Measurements from ENCODE around the gene SH3TC1.

SH3TC1 gene

GRCh38 chr4:8163436-8164193 lies 35.5 kb upstream of the SH3TC1 start:
- no peak for DNase-seq (ENCODE audit: low read depth in 3 of 3)

- DNase-seq (ENCODE audit: low read depth in 3 of 3) = no peak
Observed at GRCh38 chr4:8164194-8164565, 34.9 kb upstream of the SH3TC1 start.

- no peak for DNase-seq (ENCODE audit: low read depth in 3 of 3)
Observed at GRCh38 chr4:8164687-8165086, 34.4 kb upstream of the SH3TC1 start.

GRCh38 chr4:8165374-8165896 lies 33.7 kb upstream of the SH3TC1 start:
- no peak for DNase-seq (ENCODE audit: low read depth in 3 of 3)

GRCh38 chr4:8167291-8167690 lies 31.8 kb upstream of the SH3TC1 start:
- no peak for DNase-seq (ENCODE audit: low read depth in 3 of 3)

- DNase-seq (ENCODE audit: low read depth in 3 of 3) = no peak
Observed at GRCh38 chr4:8167815-8168214, 31.3 kb upstream of the SH3TC1 start.

GRCh38 chr4:8168232-8168631 lies 30.9 kb upstream of the SH3TC1 start:
- no peak for DNase-seq (ENCODE audit: low read depth in 3 of 3)

GRCh38 chr4:8168832-8169598 lies 30.1 kb upstream of the SH3TC1 start:
- DNase-seq (ENCODE audit: low read depth in 3 of 3) = no peak

- no peak for DNase-seq (ENCODE audit: low read depth in 3 of 3)
Observed at GRCh38 chr4:8169763-8170162, 29.3 kb upstream of the SH3TC1 start.

- DNase-seq (ENCODE audit: low read depth in 3 of 3) = no peak
Observed at GRCh38 chr4:8170341-8170740, 28.7 kb upstream of the SH3TC1 start.

GRCh38 chr4:8171266-8171665 lies 27.8 kb upstream of the SH3TC1 start:
- no peak for DNase-seq (ENCODE audit: low read depth in 3 of 3)

- DNase-seq (ENCODE audit: low read depth in 3 of 3) = peak in 2 of 3 experiments; percentile 17 to 59
Observed at GRCh38 chr4:8171984-8172924, 26.8 kb upstream of the SH3TC1 start.

GRCh38 chr4:8173492-8174242 lies 25.4 kb upstream of the SH3TC1 start:
- no peak for DNase-seq (ENCODE audit: low read depth in 3 of 3)

- no peak for DNase-seq (ENCODE audit: low read depth in 3 of 3)
Observed at GRCh38 chr4:8174970-8175369, 24.1 kb upstream of the SH3TC1 start.

- no peak for DNase-seq (ENCODE audit: low read depth in 3 of 3)
Observed at GRCh38 chr4:8175686-8176085, 23.4 kb upstream of the SH3TC1 start.

- peak in 1 of 3 experiments; percentile 31 for DNase-seq (ENCODE audit: low read depth in 3 of 3)
Observed at GRCh38 chr4:8176547-8177399, 22.3 kb upstream of the SH3TC1 start.

GRCh38 chr4:8177552-8177951 lies 21.5 kb upstream of the SH3TC1 start:
- DNase-seq (ENCODE audit: low read depth in 3 of 3) = no peak

- DNase-seq (ENCODE audit: low read depth in 3 of 3) = no peak
Observed at GRCh38 chr4:8177956-8178355, 21.1 kb upstream of the SH3TC1 start.

- no peak for DNase-seq (ENCODE audit: low read depth in 3 of 3)
Observed at GRCh38 chr4:8179074-8179473, 20.0 kb upstream of the SH3TC1 start.

- DNase-seq (ENCODE audit: low read depth in 3 of 3) = no peak
Observed at GRCh38 chr4:8179771-8180170, 19.3 kb upstream of the SH3TC1 start.

All from stimulated activated CD4-positive, alpha-beta T cell treated with anti-CD3 and anti-CD28 coated beads, TNF-alpha, amount 100 ng/mL, for 24 hours (primary cell).